ENCODE results near the gene ZNF79.

ZNF79 gene

DNA sequence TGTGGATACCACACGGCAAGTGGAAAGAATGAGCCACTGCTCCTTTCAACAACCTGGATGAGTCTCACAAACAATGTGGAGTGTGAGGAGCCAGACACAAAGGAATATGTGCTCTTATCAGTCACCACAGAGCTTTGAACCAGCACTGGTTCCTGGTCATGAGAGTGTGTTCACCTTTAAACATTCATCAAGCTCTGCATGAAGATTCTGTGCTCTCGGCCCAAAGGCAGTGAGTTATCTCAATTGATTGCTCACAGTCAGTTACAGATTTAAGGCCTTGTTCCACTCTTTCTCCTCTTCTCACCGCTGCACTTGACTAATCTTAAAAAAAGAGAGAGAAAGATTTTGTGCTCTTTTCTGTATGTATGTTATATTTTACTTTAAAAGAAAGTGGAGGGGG, 46.5 kb downstream of the ZNF79 start:
- DNase-seq: no peak
- TF ChIP-seq GATA1 (IDR thresholded peaks at IDR 0.05; ENCODE audit: low read depth, low read length) (no peak), POLR2A (IDR thresholded peaks at IDR 0.05; ENCODE audit: low read length) (no peak)

DNA sequence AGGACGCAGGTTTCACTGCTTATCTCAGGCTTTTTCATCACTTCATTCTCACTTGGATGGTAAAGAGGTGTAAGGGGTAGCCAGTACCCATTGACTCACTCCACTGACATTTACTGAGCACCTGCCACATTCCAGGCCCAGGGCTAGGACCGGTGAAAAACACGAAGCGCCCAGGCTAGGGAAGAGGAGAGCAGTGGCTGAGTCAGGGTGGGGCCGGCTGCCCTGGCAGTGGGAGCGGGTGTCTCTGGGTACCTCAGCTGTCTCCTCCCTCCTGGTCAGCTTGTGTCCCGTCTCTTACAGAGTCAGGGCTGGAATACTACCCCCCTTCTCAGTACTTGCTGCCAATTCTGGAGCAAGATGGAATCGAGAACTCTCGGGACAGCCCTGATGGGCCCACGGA, 49.3 kb downstream of the ZNF79 start:
- TF ChIP-seq GATA1 (IDR thresholded peaks at IDR 0.05; ENCODE audit: low read depth, low read length) (no peak), POLR2A (IDR thresholded peaks at IDR 0.05; ENCODE audit: low read length) (no peak)
- DNase-seq: no peak

DNA sequence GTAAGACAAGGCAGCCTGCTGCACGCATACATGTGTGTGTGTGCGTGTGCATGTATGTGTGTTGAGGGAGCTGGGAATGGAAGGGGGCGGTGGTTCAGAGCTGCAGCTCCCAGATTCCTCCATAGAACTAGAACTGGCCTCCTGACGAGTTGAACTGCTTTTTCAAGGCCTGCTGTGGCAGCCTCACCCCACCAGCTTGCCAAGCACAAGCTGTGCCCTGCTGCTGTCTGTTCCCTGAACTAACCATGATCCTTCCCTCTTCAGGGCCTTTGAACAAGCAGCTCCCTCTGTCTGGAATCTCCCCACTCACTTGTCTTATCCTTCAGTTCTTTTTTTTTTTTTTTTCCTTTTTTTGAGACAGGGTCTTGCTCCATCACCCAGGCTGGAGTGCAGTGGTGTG, 49.8 kb downstream of the ZNF79 start:
- no peak for DNase-seq
- TF ChIP-seq POLR2A (IDR thresholded peaks at IDR 0.05; ENCODE audit: low read length) (no peak), GATA1 (IDR thresholded peaks at IDR 0.05; ENCODE audit: low read depth, low read length) (no peak)

GRCh38 chr9:127474592-127474991, 50.4 kb downstream of the ZNF79 start:
- no peak for DNase-seq
- no peak for TF ChIP-seq GATA1 (IDR thresholded peaks at IDR 0.05; ENCODE audit: low read depth, low read length)
- no peak for TF ChIP-seq POLR2A (IDR thresholded peaks at IDR 0.05; ENCODE audit: low read length)

DNA sequence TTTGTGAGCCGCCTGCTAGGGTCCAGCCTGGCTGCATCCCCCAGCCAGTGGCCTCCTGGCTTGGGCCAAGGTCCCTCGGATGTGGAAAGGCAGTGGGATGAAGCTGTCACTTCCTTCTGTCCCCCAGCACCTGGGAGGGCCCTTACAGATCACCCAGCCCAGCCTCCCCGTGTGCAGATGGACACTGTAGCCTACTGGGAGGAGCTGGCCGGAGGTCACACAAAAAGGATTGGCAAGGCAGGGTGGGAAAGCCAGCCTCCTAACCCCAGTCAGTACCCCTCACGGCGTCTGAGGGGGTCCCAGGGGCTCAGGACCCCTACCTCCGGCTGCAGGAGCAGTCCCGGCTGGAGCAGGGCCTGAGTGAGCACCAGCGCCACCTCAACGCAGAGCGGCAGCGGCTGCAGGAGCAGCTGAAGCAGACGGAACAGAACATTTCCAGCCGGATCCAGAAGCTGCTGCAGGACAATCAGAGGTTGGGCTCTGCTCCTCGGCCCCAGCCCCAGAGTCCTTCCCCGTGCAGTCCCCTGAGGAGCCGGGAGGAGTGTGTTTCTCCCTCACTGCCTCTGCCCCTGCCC, 55.4 kb downstream of the ZNF79 start:
- DNase-seq: no peak
- TF ChIP-seq GATA1 (IDR thresholded peaks at IDR 0.05; ENCODE audit: low read depth, low read length) (no peak), POLR2A (IDR thresholded peaks at IDR 0.05; ENCODE audit: low read length) (no peak)

GRCh38 chr9:127482662-127483061, 58.5 kb downstream of the ZNF79 start:
- TF ChIP-seq POLR2A (IDR thresholded peaks at IDR 0.05; ENCODE audit: low read length) (no peak), GATA1 (IDR thresholded peaks at IDR 0.05; ENCODE audit: low read depth, low read length) (no peak)
- DNase-seq: no peak

DNA sequence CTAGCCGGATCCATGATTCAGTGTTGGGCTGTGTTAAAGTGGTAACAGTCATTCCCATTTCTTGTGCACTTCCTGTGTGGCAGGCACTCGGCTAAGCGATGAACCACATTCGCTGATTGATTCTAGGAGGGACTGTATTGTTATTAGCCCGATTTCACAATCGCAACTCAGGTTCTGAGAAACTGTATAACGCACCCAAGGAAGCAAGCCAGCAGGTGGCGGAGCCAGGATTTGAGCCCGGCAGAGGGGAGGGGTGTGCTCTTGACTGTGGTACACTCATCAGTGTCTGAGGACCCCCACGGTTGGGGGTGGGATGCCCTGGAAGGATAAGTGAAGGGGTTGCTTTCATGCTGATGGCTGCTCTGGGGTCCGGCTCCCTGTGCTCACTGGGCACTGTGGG, 61.8 kb downstream of the ZNF79 start:
- TF ChIP-seq GATA1 (IDR thresholded peaks at IDR 0.05; ENCODE audit: low read depth, low read length) (no peak), POLR2A (IDR thresholded peaks at IDR 0.05; ENCODE audit: low read length) (no peak)
- DNase-seq: no peak

- DNase-seq: no peak
- TF ChIP-seq GATA1 (IDR thresholded peaks at IDR 0.05; ENCODE audit: low read depth, low read length) (no peak), POLR2A (IDR thresholded peaks at IDR 0.05; ENCODE audit: low read length) (no peak)
Observed at GRCh38 chr9:127488946-127489345, 64.8 kb downstream of the ZNF79 start.

GRCh38 chr9:127489471-127490115, 65.4 kb downstream of the ZNF79 start:
- no peak for TF ChIP-seq GATA1 (IDR thresholded peaks at IDR 0.05; ENCODE audit: low read depth, low read length)
- no peak for TF ChIP-seq POLR2A (IDR thresholded peaks at IDR 0.05; ENCODE audit: low read length)
- no peak for DNase-seq

GRCh38 chr9:127490535-127491230, 66.5 kb downstream of the ZNF79 start:
- TF ChIP-seq POLR2A (IDR thresholded peaks at IDR 0.05; ENCODE audit: low read length) (no peak), GATA1 (IDR thresholded peaks at IDR 0.05; ENCODE audit: low read depth, low read length) (no peak)
- DNase-seq: no peak

DNA sequence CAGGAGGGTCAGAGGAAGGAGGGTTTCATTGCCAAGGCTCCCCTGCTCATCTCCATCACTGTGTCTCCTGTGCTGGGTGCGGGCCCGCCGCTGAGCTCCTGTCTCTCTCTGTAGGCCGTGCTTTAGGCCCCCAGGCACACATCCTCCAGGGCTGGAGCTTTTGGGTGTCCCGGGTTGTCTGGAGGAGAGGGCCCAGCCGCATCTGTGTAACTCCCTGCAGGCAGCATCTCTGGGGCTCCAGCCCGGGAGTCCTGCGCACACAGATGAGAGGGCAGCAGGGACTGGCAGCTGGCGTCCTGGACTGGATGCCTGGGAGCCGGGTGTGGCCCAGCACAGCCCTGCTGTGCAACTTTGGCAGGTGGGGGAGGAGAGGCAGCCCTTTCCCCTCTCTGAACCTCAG, 67.3 kb downstream of the ZNF79 start:
- no peak for DNase-seq
- TF ChIP-seq POLR2A (IDR thresholded peaks at IDR 0.05; ENCODE audit: low read length) (no peak), GATA1 (IDR thresholded peaks at IDR 0.05; ENCODE audit: low read depth, low read length) (no peak)

- TF ChIP-seq POLR2A (IDR thresholded peaks at IDR 0.05; ENCODE audit: low read length) (no peak), GATA1 (IDR thresholded peaks at IDR 0.05; ENCODE audit: low read depth, low read length) (no peak)
- DNase-seq: no peak
Observed at GRCh38 chr9:127492616-127493015, 68.4 kb downstream of the ZNF79 start.

DNA sequence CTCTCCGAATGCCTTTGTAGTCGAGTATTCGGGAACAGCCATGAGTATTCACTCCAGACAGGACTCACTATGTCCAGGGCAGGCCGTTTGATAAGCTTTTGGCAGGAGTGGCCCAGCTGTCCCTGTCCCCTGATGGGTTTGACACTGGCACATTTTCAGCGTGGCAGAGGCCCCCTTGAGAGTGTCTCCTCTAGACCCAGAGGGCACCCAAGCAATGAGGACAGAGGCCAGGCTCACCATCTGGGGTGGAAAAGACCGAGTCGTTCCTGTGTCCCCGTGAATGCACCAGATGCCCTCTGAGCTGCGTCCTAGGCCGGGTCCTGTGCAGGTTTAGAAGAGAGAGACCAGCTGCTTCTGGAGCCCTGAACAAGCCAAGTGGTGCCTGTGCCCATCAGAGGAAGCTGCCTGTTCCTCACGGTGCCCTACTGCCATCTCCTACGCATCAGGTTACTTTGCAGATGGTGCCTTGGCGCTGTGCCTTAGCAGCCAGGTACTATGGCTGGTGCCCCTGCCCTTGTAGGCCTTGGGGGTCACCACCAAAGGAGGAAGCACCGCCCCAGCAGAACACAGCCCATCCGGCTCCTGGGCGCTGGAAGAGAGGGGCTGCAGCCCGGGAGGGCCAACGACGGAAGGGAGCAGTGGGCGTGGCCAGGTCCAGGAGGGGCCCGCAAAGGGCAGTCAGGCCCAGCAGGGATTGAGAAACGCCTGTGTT, 69.6 kb downstream of the ZNF79 start:
- no peak for DNase-seq
- TF ChIP-seq GATA1 (IDR thresholded peaks at IDR 0.05; ENCODE audit: low read depth, low read length) (no peak), POLR2A (IDR thresholded peaks at IDR 0.05; ENCODE audit: low read length) (no peak)

DNA sequence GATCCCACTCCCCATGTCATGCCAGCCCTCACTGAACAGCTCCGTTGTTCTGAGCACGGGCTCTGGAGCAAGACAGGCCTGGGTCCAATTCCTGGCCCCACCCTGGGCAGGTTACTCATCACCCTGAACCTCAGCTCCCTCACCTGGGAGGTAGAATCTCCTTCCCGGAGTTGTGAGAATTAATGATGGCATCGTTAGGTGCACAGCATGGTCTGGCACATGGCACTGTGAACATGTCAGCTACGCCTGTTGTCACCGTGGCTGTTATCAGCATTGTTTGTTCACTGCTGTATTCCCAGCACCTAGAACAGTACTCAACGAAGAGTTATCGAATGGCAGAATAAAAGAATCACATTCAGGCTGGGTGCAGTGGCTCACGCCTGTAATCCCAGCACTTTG, 70.1 kb downstream of the ZNF79 start:
- no peak for TF ChIP-seq GATA1 (IDR thresholded peaks at IDR 0.05; ENCODE audit: low read depth, low read length)
- no peak for TF ChIP-seq POLR2A (IDR thresholded peaks at IDR 0.05; ENCODE audit: low read length)
- DNase-seq: no peak
